ENCODE data around the gene ATP9B. TPM values are rescaled to one million over a fixed set of nuclear protein-coding genes. Genes with fewer than 3 reads are reported as not detected.
"Not testable (repeated sequence)": the region's sequence is repeated elsewhere in the genome, so short reads cannot be mapped to it uniquely, and the experiment has no call there.

The ATP9B gene
- total and polyA plus RNA-seq, 3 donors from 2014 or later, result 32.4 to 113 (median 78.2) TPM

- no peak overlapping the region for H3K27ac ChIP-seq
- H3K4me3 ChIP-seq, result no peak overlapping the region
- no peaks in the 10 kb centered on the region for H3K36me3 ChIP-seq (ENCODE audit: low read depth, missing control alignments)
- 61 to 80% methylated on average over 1 of the region's 1 CpG for WGBS, 2 donors
- no peak for DNase-seq
- no peak for TF ChIP-seq CTCF (IDR thresholded peaks at IDR 0.05)
- TF ChIP-seq POLR2A (IDR thresholded peaks at IDR 0.05), result no peak
- H3K27me3 ChIP-seq, result no peaks in the 10 kb centered on the region
- intact Hi-C loops (cut with DNase I; ENCODE audit: low total_unique reads), result no loop called here
- H3K4me1 ChIP-seq, result no peaks in the 10 kb centered on the region
- H3K9me3 ChIP-seq, result no peaks in the 10 kb centered on the region
These were observed 8.0 kb downstream of the ATP9B start for GRCh38 chr18:79077181-79077580.

- H3K36me3 ChIP-seq (ENCODE audit: low read depth, missing control alignments); H3K27me3 ChIP-seq; H3K9me3 ChIP-seq; DNase-seq; H3K4me3 ChIP-seq; H3K27ac ChIP-seq; H3K4me1 ChIP-seq; intact Hi-C loops (cut with DNase I; ENCODE audit: low total_unique reads): not testable (repeated sequence)
- 95 to 97% methylated on average over 5 of the region's 5 CpGs for WGBS, 2 donors
These were observed 9.6 kb downstream of the ATP9B start for GRCh38 chr18:79078791-79079190.

GRCh38 chr18:79092874-79093273 is 23.7 kb downstream of the ATP9B start:
- intact Hi-C loops (cut with DNase I; ENCODE audit: low total_unique reads), result no loop called here
- no peak for TF ChIP-seq CTCF (IDR thresholded peaks at IDR 0.05)
- no peak for TF ChIP-seq POLR2A (IDR thresholded peaks at IDR 0.05)
- Histone ChIP-seq H3K9me3 (no peaks in the 10 kb centered on the region), H3K4me1 (no peaks in the 10 kb centered on the region), H3K27ac (no peak overlapping the region), H3K27me3 (no peaks in the 10 kb centered on the region), H3K36me3 (ENCODE audit: low read depth, missing control alignments) (no peaks in the 10 kb centered on the region), H3K4me3 (no peak overlapping the region)
- WGBS, 2 donors, result 83 to 87% methylated on average over 3 of the region's 3 CpGs
- DNase-seq, result no peak

- Histone ChIP-seq H3K9me3 (no peaks in the 10 kb centered on the region), H3K27ac (no peak overlapping the region), H3K27me3 (no peaks in the 10 kb centered on the region), H3K4me1 (no peaks in the 10 kb centered on the region), H3K4me3 (no peak overlapping the region), H3K36me3 (ENCODE audit: low read depth, missing control alignments) (no peaks in the 10 kb centered on the region)
- DNase-seq, result no peak
- 92 to 93% methylated on average over 3 of the region's 3 CpGs for WGBS, 2 donors
- TF ChIP-seq POLR2A (IDR thresholded peaks at IDR 0.05) (no peak), CTCF (IDR thresholded peaks at IDR 0.05) (no peak)
- intact Hi-C loops (cut with DNase I; ENCODE audit: low total_unique reads), result no loop called here
These were observed 24.8 kb downstream of the ATP9B start for GRCh38 chr18:79093986-79094385.

GRCh38 chr18:79095216-79095615 is 26.0 kb downstream of the ATP9B start:
- intact Hi-C loops (cut with DNase I; ENCODE audit: low total_unique reads), result no loop called here
- DNase-seq, result no peak
- WGBS, 2 donors, result 56 to 61% methylated on average over 1 of the region's 1 CpG
- Histone ChIP-seq H3K36me3 (ENCODE audit: low read depth, missing control alignments) (no peaks in the 10 kb centered on the region), H3K27ac (no peak overlapping the region), H3K27me3 (no peaks in the 10 kb centered on the region), H3K4me3 (no peak overlapping the region), H3K4me1 (no peaks in the 10 kb centered on the region), H3K9me3 (no peaks in the 10 kb centered on the region)
- no peak for TF ChIP-seq POLR2A (IDR thresholded peaks at IDR 0.05)

- no peaks in the 10 kb centered on the region for H3K36me3 ChIP-seq (ENCODE audit: low read depth, missing control alignments)
- WGBS, 2 donors, result 84 to 88% methylated on average over 2 of the region's 2 CpGs
- no peak for TF ChIP-seq CTCF (IDR thresholded peaks at IDR 0.05)
- TF ChIP-seq POLR2A (IDR thresholded peaks at IDR 0.05), result no peak
These were observed 31.8 kb downstream of the ATP9B start for GRCh38 chr18:79100944-79101343.

More at GRCh38 chr18:79100944-79101343, 31.8 kb downstream of the ATP9B start:
- no peak overlapping the region for H3K4me3 ChIP-seq
- no peaks in the 10 kb centered on the region for H3K9me3 ChIP-seq
- H3K27ac ChIP-seq, result no peak overlapping the region
- H3K4me1 ChIP-seq, result no peaks in the 10 kb centered on the region
- intact Hi-C loops (cut with DNase I; ENCODE audit: low total_unique reads), result no loop called here
- H3K27me3 ChIP-seq, result no peaks in the 10 kb centered on the region
- no peak for DNase-seq
